ENCODE measurements around the gene KLHL29.

KLHL29 gene

DNA sequence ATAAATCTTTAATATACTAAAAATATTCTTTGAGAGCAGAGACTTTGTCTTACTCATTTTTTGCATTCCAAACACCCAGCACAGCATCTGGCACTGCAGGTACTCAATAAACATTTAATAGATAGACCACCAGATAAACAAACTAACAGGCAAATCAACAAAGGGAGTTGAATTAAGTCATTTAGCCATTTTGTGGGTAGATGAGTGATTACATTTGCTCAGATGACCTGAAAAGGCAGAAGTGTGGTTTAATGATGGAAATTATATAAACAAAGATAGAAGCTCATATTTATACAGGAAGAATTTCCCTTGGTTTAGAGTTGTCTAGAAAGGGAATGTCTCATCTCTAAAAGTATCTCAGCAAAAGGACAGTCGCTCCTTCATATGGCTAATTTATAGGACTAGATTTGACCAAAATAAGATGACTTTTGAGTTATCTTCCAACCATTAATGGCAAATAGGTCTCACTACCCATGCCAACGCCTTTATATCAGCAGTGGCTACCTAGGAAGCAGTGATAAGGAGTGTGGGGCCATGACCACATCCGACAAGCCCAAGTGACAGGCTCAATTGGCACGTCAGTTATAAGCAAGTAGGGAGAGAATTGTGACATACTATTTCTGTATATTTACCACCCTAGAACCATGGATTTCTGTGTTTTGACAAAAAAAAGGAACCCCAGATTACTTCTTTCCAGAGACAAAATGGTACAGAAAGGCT, 368.5 kb downstream of the KLHL29 start:
- no peak for DNase-seq

DNA sequence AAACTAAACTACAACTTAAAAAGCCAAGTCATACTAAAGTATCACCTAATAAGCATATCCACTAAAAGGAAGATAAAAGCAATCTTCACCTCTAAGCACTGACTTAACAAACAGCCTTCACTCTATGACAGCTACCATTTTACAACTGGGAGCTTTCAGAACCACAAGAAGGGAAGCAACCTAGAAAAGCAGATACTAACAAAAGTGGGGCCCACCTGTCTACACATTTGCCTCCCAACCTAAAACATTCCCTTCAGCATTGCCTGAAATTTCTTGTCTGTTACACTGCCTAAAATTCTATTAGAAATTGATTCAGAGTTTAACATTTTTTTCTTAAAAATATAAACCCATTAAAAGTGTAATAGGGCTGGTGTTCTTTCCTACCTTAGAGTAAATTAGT, 370.0 kb downstream of the KLHL29 start:
- DNase-seq: no peak

DNA sequence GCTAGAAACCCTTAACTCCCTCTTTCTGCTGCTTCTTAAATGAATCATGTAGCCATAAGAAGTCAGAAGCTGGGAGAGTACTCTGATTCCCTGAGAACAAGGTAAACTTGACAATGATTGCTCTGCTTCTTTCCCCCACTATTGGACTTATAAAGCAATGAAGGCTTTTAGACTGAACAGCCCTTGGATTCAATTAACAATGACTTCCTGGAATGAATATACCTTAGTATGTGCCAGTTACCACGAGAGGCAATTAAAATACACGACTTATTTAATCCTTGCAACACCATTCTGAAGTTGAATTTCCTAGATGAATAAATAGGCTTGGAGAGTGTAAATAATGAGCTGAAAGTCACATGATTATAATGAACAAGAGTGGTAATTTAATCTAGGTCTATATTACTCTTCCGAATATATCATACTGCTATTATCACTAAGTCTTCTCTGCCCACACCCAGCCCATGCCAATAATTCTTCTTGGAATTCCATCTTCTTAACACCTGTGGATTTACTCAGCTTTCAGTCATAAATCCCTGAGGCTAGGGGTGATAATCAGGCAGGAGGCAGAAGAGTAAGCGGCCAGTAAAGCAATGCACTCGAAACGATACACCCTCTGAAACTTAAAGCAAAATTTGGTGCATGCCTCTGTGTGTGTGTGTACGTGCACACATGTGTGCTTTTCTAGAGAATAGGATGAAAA, 371.8 kb downstream of the KLHL29 start:
- DNase-seq: no peak

DNA sequence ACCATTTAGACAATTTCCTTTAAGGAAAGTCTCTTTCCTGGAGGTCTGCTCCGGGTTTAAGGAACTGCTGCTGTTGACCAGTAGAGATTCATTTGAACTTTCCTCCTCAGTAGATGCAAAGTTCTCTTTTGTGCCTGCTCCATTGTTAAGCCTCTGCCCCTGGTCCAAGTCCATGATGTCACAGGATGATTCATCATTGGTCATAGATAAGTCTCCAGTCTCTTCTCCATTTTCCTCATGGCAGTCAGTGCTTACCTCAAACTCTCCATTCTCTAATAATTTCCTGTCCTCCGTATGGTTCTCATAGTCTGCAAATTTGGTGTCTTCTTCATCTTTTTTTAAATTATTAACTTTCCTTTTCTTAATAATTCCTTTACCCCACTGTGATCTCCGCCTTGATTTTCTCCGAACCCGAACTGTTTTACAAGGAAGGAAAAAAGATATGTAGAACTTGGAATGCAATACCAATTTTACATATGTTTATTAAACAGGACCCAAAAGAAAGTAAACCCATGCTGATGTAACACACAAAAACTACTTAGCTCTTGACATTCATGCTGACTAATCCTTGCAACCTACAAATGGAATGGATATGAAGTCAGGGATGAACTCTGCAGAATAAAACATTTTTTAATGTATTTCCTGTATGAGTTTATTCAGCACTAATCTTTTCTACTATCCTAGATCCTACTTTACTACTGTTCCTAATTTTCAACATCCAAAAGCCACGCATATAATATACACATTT, 372.9 kb downstream of the KLHL29 start:
- no peak for DNase-seq
